ENCODE results near the gene FOXC1. TPM values are rescaled to one million over a fixed set of nuclear protein-coding genes. Genes with fewer than 3 reads are reported as not detected.

Gene FOXC1
- total RNA-seq, 2 experiments from 2014 or later: not detected

DNA sequence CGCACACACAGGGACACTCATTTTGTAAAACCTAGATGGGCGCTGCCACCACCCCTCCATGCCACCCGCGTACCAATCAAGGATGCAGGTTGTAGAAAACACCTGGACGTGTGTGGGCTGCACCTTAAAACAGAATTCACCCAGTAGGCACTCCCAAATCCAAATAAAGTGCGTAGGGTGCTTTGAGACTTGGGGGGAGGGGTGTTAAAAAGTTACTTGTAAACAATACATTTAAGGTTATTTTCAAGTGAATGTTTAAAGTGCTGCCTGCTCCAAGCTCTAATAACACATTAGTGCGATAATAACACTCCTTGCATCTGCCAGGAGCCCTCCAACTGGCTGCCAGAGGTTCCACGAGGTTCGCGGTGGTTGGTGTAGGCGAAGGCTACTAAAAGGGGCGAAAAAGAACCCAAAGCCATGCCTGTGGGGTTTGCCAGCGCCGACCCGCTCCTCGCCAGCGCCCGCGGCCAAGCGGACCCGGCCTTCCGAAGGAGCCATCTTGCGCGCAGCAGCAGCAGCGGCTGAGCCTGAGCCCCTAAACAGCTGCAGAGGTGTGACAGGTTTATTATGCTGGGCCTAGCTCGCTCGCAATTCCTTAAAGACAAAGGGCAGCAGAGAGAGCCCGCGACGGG, 11.5 kb downstream of the FOXC1 start:
- DNase-seq (ENCODE audit: low spot score): no peak
- Histone ChIP-seq H3K4me2 (ENCODE audit: low read length) (no peak overlapping the region), H3K79me2 (ENCODE audit: insufficient read depth, low read depth, low read length) (no peaks in the 10 kb centered on the region), H3K9me3 (ENCODE audit: low read length) (no peaks in the 10 kb centered on the region), H4K20me1 (ENCODE audit: insufficient read depth, low read length) (peaks cover 3% of the 10 kb centered on the region; the same call in 1 of the 2 replicates), H2AFZ (ENCODE audit: low read length) (no peak overlapping the region), H3K27ac (ENCODE audit: low read depth, low read length, poor library complexity, severe bottlenecking) (no peak overlapping the region), H3K9me2 (ENCODE audit: insufficient read depth, low read length) (no peaks in the 10 kb centered on the region), H3K4me1 (ENCODE audit: insufficient read depth, low read length, poor library complexity, severe bottlenecking) (no peaks in the 10 kb centered on the region), H3K36me3 (ENCODE audit: insufficient read depth, low read length) (no peaks in the 10 kb centered on the region), H3K4me3 (ENCODE audit: low read depth, low read length, poor library complexity, severe bottlenecking) (no peak overlapping the region)
- no peak for TF ChIP-seq EZH2phosphoT487 (IDR thresholded peaks at IDR 0.05; ENCODE audit: borderline replicate concordance, low read depth, low read length)
- TF ChIP-seq, protein P1, sequence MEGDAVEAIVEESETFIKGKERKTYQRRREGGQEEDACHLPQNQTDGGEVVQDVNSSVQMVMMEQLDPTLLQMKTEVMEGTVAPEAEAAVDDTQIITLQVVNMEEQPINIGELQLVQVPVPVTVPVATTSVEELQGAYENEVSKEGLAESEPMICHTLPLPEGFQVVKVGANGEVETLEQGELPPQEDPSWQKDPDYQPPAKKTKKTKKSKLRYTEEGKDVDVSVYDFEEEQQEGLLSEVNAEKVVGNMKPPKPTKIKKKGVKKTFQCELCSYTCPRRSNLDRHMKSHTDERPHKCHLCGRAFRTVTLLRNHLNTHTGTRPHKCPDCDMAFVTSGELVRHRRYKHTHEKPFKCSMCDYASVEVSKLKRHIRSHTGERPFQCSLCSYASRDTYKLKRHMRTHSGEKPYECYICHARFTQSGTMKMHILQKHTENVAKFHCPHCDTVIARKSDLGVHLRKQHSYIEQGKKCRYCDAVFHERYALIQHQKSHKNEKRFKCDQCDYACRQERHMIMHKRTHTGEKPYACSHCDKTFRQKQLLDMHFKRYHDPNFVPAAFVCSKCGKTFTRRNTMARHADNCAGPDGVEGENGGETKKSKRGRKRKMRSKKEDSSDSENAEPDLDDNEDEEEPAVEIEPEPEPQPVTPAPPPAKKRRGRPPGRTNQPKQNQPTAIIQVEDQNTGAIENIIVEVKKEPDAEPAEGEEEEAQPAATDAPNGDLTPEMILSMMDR (conservative IDR thresholded peaks at IDR 0.05; ENCODE audit: low read length): no peak
- intact Hi-C loops (cut with micrococcal nuclease; ENCODE audit: unreplicated experiment): no loop called here
- no TSS peak for BruUV-seq (replicated peaks)
- ChIA-PET CTCF (ENCODE audit: unreplicated experiment) (no interaction called here), POLR2A (no interaction called here)

GRCh38 chr6:1622220-1622850, 12.6 kb downstream of the FOXC1 start:
- POLR2A ChIA-PET: interaction anchor here (0.5 kb wide), 1 partner anchor 810 kb away, joined by 3 read pairs; no protein-coding TSS in a partner anchor
- intact Hi-C loops (cut with micrococcal nuclease; ENCODE audit: unreplicated experiment): no loop called here
- no peaks in the 10 kb centered on the region for H3K9me3 ChIP-seq (ENCODE audit: low read length)
- no TSS peak for BruUV-seq (replicated peaks)
- H3K27ac ChIP-seq (ENCODE audit: low read depth, low read length, poor library complexity, severe bottlenecking): no peak overlapping the region
- DNase-seq (ENCODE audit: low spot score): no peak
- H2AFZ ChIP-seq (ENCODE audit: low read length): no peak overlapping the region
- CTCF ChIA-PET (ENCODE audit: unreplicated experiment): no interaction called here
- H4K20me1 ChIP-seq (ENCODE audit: insufficient read depth, low read length): no peaks in the 10 kb centered on the region; the same call in 1 of the 2 replicates
- H3K79me2 ChIP-seq (ENCODE audit: insufficient read depth, low read depth, low read length): no peaks in the 10 kb centered on the region
- no peaks in the 10 kb centered on the region for H3K4me1 ChIP-seq (ENCODE audit: insufficient read depth, low read length, poor library complexity, severe bottlenecking)
- H3K36me3 ChIP-seq (ENCODE audit: insufficient read depth, low read length): no peaks in the 10 kb centered on the region
- TF ChIP-seq, protein P1 (conservative IDR thresholded peaks at IDR 0.05; ENCODE audit: low read length): no peak
- TF ChIP-seq EZH2phosphoT487 (IDR thresholded peaks at IDR 0.05; ENCODE audit: borderline replicate concordance, low read depth, low read length): no peak
- H3K4me2 ChIP-seq (ENCODE audit: low read length): no peak overlapping the region
- no peaks in the 10 kb centered on the region for H3K9me2 ChIP-seq (ENCODE audit: insufficient read depth, low read length)
- no peak overlapping the region for H3K4me3 ChIP-seq (ENCODE audit: low read depth, low read length, poor library complexity, severe bottlenecking)
